GM18867 (cell line): ENCODE results near the gene PPP3CB.
"Not testable (repeated sequence)": the region's sequence is repeated elsewhere in the genome, so short reads cannot be mapped to it uniquely, and the experiment has no call there.

Source experiments
- ATAC-seq: cut with Tn5 transposase; IDR thresholded peaks from one replicate; pipeline ENCODE4 v1.9.1; 2021; ENCODE audit warnings: mild to moderate bottlenecking, moderate library complexity; ENCODE audit not compliant: unreplicated experiment

PPP3CB gene

GRCh38 chr10:73423309-73423708 is 72.5 kb downstream of the PPP3CB start:
- ATAC-seq: no peak

- ATAC-seq: no peak
These were observed 79.3 kb downstream of the PPP3CB start for GRCh38 chr10:73416571-73416970.

- no peak for ATAC-seq
These were observed 81.4 kb downstream of the PPP3CB start for GRCh38 chr10:73414230-73414945.

GRCh38 chr10:73413528-73414229 is 82.1 kb downstream of the PPP3CB start, which contains the start of gene ANXA7:
Gene ANXA7 (minus strand): TSS chr10:73414058. CDS start chr10:73400856, 13,202 bp downstream.
- ATAC-seq: peak; percentile 91

GRCh38 chr10:73413108-73413527 is 82.7 kb downstream of the PPP3CB start:
- peak; percentile 26 for ATAC-seq

- no peak for ATAC-seq
These were observed 84.9 kb downstream of the PPP3CB start for GRCh38 chr10:73410897-73411296.

GRCh38 chr10:73408978-73409521 is 86.8 kb downstream of the PPP3CB start:
- no peak for ATAC-seq

GRCh38 chr10:73408061-73408460 is 87.8 kb downstream of the PPP3CB start:
- ATAC-seq: no peak

GRCh38 chr10:73407495-73407894 is 88.3 kb downstream of the PPP3CB start:
- ATAC-seq: no peak

GRCh38 chr10:73406846-73407245 is 89.0 kb downstream of the PPP3CB start:
- ATAC-seq: no peak

- no peak for ATAC-seq
These were observed 90.3 kb downstream of the PPP3CB start for GRCh38 chr10:73405556-73405955.

- ATAC-seq: no peak
These were observed 91.1 kb downstream of the PPP3CB start for GRCh38 chr10:73404690-73405089.

GRCh38 chr10:73401636-73402035 is 94.2 kb downstream of the PPP3CB start:
- no peak for ATAC-seq

GRCh38 chr10:73399063-73399462 is 96.8 kb downstream of the PPP3CB start:
- ATAC-seq: no peak

- ATAC-seq: no peak
These were observed 97.8 kb downstream of the PPP3CB start for GRCh38 chr10:73398024-73398423.

- ATAC-seq: not testable (repeated sequence)
These were observed 101.5 kb downstream of the PPP3CB start for GRCh38 chr10:73394325-73394724.

GRCh38 chr10:73388228-73388627 is 107.6 kb downstream of the PPP3CB start:
- ATAC-seq: no peak

- no peak for ATAC-seq
These were observed 109.2 kb downstream of the PPP3CB start for GRCh38 chr10:73386583-73386982.
